Measurements from ENCODE around the gene NRCAM.

NRCAM gene

DNA sequence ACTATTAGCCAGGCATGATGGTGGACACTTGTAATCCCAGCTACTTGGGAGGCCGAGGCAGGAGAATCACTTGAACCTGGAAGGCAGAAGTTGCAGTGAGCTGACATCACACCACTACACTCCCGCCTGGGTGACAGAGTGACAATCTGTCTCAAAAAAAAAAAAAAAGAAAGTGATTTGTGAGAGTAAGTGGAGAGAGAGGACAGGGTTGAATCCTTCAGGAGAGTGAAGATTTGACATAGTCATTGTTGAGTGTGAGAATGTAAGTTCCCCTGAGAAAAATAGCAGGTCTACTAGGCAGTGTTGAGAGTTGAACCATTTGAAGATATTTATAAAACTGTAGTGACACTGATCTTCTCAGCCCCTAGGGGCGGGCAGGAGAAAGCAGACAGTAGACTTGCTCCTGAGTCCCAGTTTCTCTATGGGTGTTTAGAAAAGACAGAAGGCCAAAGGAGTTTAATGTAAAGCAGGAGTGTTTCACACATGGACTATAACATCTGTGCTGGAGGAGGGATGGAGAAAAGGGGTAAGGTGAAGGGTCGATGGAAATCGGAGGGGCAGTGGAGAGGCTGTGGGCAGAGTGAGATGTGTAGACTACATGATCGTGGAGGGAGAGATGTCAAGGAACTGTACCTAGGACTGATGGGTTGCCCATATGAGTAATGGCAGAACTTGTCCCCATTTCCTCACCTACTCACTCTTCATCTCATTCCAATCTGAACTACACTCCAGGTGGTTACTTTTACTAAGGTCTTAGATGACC, 312.4 kb downstream of the NRCAM start:
- peaks cover 0 to 14% of the 10 kb centered on the region in 2 donors for H3K4me1 ChIP-seq (ENCODE audit: control insufficient read depth in 1 of 2, insufficient read depth in 2 of 2, low read length in 2 of 2)
- no peak overlapping the region for H3K27ac ChIP-seq (ENCODE audit: low read length)
- H3K36me3 ChIP-seq (ENCODE audit: control insufficient read depth in 1 of 2, insufficient read depth in 2 of 2, low read length in 2 of 2): no peaks in the 10 kb centered on the region
- no peak overlapping the region for H3K4me3 ChIP-seq (ENCODE audit: low read depth in 1 of 2, low read length in 2 of 2)
- H3K27me3 ChIP-seq (ENCODE audit: low read depth, low read length): no peaks in the 10 kb centered on the region
- H3K9me3 ChIP-seq (ENCODE audit: control insufficient read depth in 1 of 2, low read length in 2 of 2): no peaks in the 10 kb centered on the region

GRCh38 chr7:108142675-108143259, 313.5 kb downstream of the NRCAM start:
- Histone ChIP-seq H3K36me3 (ENCODE audit: control insufficient read depth in 1 of 2, insufficient read depth in 2 of 2, low read length in 2 of 2) (no peaks in the 10 kb centered on the region), H3K4me1 (ENCODE audit: control insufficient read depth in 1 of 2, insufficient read depth in 2 of 2, low read length in 2 of 2) (peaks cover 0 to 14% of the 10 kb centered on the region in 2 donors), H3K27me3 (ENCODE audit: low read depth, low read length) (no peaks in the 10 kb centered on the region), H3K27ac (ENCODE audit: low read length) (no peak overlapping the region), H3K9me3 (ENCODE audit: control insufficient read depth in 1 of 2, low read length in 2 of 2) (no peaks in the 10 kb centered on the region), H3K4me3 (ENCODE audit: low read depth in 1 of 2, low read length in 2 of 2) (no peak overlapping the region)

GRCh38 chr7:108142180-108142579, 314.1 kb downstream of the NRCAM start:
- Histone ChIP-seq H3K36me3 (ENCODE audit: control insufficient read depth in 1 of 2, insufficient read depth in 2 of 2, low read length in 2 of 2) (no peaks in the 10 kb centered on the region), H3K4me3 (ENCODE audit: low read depth in 1 of 2, low read length in 2 of 2) (no peak overlapping the region), H3K9me3 (ENCODE audit: control insufficient read depth in 1 of 2, low read length in 2 of 2) (no peaks in the 10 kb centered on the region), H3K4me1 (ENCODE audit: control insufficient read depth in 1 of 2, insufficient read depth in 2 of 2, low read length in 2 of 2) (peaks cover 0 to 14% of the 10 kb centered on the region in 2 donors), H3K27ac (ENCODE audit: low read length) (no peak overlapping the region), H3K27me3 (ENCODE audit: low read depth, low read length) (no peaks in the 10 kb centered on the region)

DNA sequence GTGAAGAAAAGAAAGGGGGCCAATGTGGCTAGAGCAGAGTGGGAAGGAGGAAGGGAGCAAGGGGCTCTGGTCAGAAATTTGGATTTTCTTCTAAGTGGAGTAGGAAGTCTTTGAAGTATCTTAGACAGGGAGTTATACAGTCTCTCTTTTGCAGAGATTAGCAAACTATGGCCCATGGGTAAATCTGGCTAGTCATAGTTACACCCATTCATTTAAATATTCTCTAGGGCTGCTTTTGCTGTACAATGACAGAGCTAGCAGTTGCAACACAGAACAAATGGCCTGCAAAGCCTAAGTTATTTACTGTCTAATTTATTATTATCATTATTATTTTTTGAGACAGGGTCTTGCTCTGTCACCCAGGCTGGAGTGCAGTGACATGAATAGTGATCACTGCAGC, 315.6 kb downstream of the NRCAM start:
- Histone ChIP-seq H3K27me3 (ENCODE audit: low read depth, low read length) (no peaks in the 10 kb centered on the region), H3K4me3 (ENCODE audit: low read depth in 1 of 2, low read length in 2 of 2) (no peak overlapping the region), H3K4me1 (ENCODE audit: control insufficient read depth in 1 of 2, insufficient read depth in 2 of 2, low read length in 2 of 2) (peaks cover 0 to 9% of the 10 kb centered on the region in 2 donors), H3K27ac (ENCODE audit: low read length) (no peak overlapping the region), H3K9me3 (ENCODE audit: control insufficient read depth in 1 of 2, low read length in 2 of 2) (no peaks in the 10 kb centered on the region), H3K36me3 (ENCODE audit: control insufficient read depth in 1 of 2, insufficient read depth in 2 of 2, low read length in 2 of 2) (no peaks in the 10 kb centered on the region)

GRCh38 chr7:108138911-108139310, 317.3 kb downstream of the NRCAM start:
- Histone ChIP-seq H3K4me1 (ENCODE audit: control insufficient read depth in 1 of 2, insufficient read depth in 2 of 2, low read length in 2 of 2) (no peaks in the 10 kb centered on the region), H3K27ac (ENCODE audit: low read length) (no peak overlapping the region), H3K4me3 (ENCODE audit: low read depth in 1 of 2, low read length in 2 of 2) (no peak overlapping the region)

GRCh38 chr7:108137993-108138392, 318.2 kb downstream of the NRCAM start:
- H3K4me3 ChIP-seq (ENCODE audit: low read depth in 1 of 2, low read length in 2 of 2): no peak overlapping the region
- H3K9me3 ChIP-seq (ENCODE audit: control insufficient read depth in 1 of 2, low read length in 2 of 2): no peaks in the 10 kb centered on the region
- no peak overlapping the region for H3K27ac ChIP-seq (ENCODE audit: low read length)
- H3K36me3 ChIP-seq (ENCODE audit: control insufficient read depth in 1 of 2, insufficient read depth in 2 of 2, low read length in 2 of 2): no peaks in the 10 kb centered on the region
- no peaks in the 10 kb centered on the region for H3K4me1 ChIP-seq (ENCODE audit: control insufficient read depth in 1 of 2, insufficient read depth in 2 of 2, low read length in 2 of 2)
- no peaks in the 10 kb centered on the region for H3K27me3 ChIP-seq (ENCODE audit: low read depth, low read length)

More at GRCh38 chr7:108138911-108139310, 317.3 kb downstream of the NRCAM start:
- H3K9me3 ChIP-seq (ENCODE audit: control insufficient read depth in 1 of 2, low read length in 2 of 2): no peaks in the 10 kb centered on the region
- H3K36me3 ChIP-seq (ENCODE audit: control insufficient read depth in 1 of 2, insufficient read depth in 2 of 2, low read length in 2 of 2): no peaks in the 10 kb centered on the region
- no peaks in the 10 kb centered on the region for H3K27me3 ChIP-seq (ENCODE audit: low read depth, low read length)

- Histone ChIP-seq H3K27ac (ENCODE audit: low read length) (no peak overlapping the region), H3K36me3 (ENCODE audit: control insufficient read depth in 1 of 2, insufficient read depth in 2 of 2, low read length in 2 of 2) (no peaks in the 10 kb centered on the region), H3K27me3 (ENCODE audit: low read depth, low read length) (no peaks in the 10 kb centered on the region), H3K4me3 (ENCODE audit: low read depth in 1 of 2, low read length in 2 of 2) (no peak overlapping the region), H3K9me3 (ENCODE audit: control insufficient read depth in 1 of 2, low read length in 2 of 2) (no peaks in the 10 kb centered on the region), H3K4me1 (ENCODE audit: control insufficient read depth in 1 of 2, insufficient read depth in 2 of 2, low read length in 2 of 2) (no peaks in the 10 kb centered on the region)
Measured at GRCh38 chr7:108137040-108137439, 319.2 kb downstream of the NRCAM start.

DNA sequence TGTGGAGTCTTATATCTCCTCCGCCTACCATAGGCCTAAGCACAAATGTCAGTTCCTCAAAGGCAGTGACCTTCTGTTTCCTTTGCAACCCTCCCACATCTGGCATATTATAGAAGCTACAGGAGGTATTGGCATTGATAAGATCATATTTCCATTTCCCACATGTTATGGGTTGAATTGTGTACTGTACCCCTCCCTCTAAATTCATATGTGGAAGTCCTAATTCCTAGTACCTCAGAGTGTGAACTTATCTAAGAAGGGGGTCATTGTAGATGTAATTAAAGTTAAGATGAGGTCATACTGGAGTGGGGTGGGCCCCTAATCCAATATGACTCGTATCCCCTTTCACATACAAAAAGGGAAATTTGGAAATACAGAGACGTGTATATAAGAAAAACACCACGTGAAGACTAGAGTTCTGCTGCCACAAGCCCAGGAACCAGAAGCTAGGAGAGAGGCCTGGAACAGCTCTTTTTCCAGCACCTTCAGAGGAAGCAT, 320.0 kb downstream of the NRCAM start:
- Histone ChIP-seq H3K27ac (ENCODE audit: low read length) (no peak overlapping the region), H3K4me3 (ENCODE audit: low read depth in 1 of 2, low read length in 2 of 2) (no peak overlapping the region), H3K36me3 (ENCODE audit: control insufficient read depth in 1 of 2, insufficient read depth in 2 of 2, low read length in 2 of 2) (no peaks in the 10 kb centered on the region), H3K27me3 (ENCODE audit: low read depth, low read length) (no peaks in the 10 kb centered on the region), H3K4me1 (ENCODE audit: control insufficient read depth in 1 of 2, insufficient read depth in 2 of 2, low read length in 2 of 2) (no peaks in the 10 kb centered on the region), H3K9me3 (ENCODE audit: control insufficient read depth in 1 of 2, low read length in 2 of 2) (no peaks in the 10 kb centered on the region)

DNA sequence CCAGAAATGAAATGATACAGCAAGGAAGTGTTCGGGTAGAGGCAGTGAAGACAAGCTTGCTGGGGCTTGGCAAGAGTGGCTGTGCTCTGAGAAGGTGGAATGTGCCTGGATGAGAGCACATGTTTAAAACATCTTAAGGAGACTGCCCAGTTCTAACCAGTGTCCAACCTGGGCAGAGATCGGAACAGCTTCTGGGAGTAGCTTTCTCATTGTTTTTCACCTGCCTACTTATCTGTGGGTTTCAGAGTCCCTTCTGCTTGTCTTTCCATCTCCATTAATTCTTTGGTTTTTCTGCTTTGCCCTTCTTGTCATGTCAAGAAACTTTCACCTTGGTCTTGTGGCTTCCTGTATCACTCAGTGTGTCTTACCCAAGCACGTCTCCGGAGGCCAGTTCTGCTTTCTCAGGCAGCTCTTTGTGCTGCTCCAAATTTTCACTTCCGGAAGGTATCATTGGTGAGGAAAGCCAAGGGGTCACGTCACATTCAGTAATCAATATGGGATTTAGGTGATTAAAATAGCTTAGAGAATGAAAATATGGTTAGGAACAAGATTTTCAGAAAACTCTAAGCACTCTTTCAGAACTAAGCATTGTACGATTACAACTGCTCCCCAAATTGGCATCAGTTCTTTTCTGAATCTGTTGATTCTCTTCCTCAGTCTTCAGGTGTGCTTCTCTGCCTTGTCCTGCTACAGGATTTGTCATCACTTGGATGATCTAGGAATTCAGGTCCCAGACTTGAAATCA, 320.6 kb downstream of the NRCAM start:
- no peaks in the 10 kb centered on the region for H3K36me3 ChIP-seq (ENCODE audit: control insufficient read depth in 1 of 2, insufficient read depth in 2 of 2, low read length in 2 of 2)
- H3K27me3 ChIP-seq (ENCODE audit: low read depth, low read length): no peaks in the 10 kb centered on the region
- no peak overlapping the region for H3K4me3 ChIP-seq (ENCODE audit: low read depth in 1 of 2, low read length in 2 of 2)
- H3K4me1 ChIP-seq (ENCODE audit: control insufficient read depth in 1 of 2, insufficient read depth in 2 of 2, low read length in 2 of 2): no peaks in the 10 kb centered on the region
- no peak overlapping the region for H3K27ac ChIP-seq (ENCODE audit: low read length)
- no peaks in the 10 kb centered on the region for H3K9me3 ChIP-seq (ENCODE audit: control insufficient read depth in 1 of 2, low read length in 2 of 2)

- Histone ChIP-seq H3K27me3 (ENCODE audit: low read depth, low read length) (no peaks in the 10 kb centered on the region), H3K9me3 (ENCODE audit: control insufficient read depth in 1 of 2, low read length in 2 of 2) (no peaks in the 10 kb centered on the region), H3K4me1 (ENCODE audit: control insufficient read depth in 1 of 2, insufficient read depth in 2 of 2, low read length in 2 of 2) (no peaks in the 10 kb centered on the region)
Measured at GRCh38 chr7:108134486-108134885, 321.8 kb downstream of the NRCAM start.

GRCh38 chr7:108132551-108133265, 323.5 kb downstream of the NRCAM start:
- no peaks in the 10 kb centered on the region for H3K9me3 ChIP-seq (ENCODE audit: control insufficient read depth in 1 of 2, low read length in 2 of 2)
- H3K4me1 ChIP-seq (ENCODE audit: control insufficient read depth in 1 of 2, insufficient read depth in 2 of 2, low read length in 2 of 2): no peaks in the 10 kb centered on the region
- no peak overlapping the region for H3K27ac ChIP-seq (ENCODE audit: low read length)
- H3K36me3 ChIP-seq (ENCODE audit: control insufficient read depth in 1 of 2, insufficient read depth in 2 of 2, low read length in 2 of 2): no peaks in the 10 kb centered on the region
- no peaks in the 10 kb centered on the region for H3K27me3 ChIP-seq (ENCODE audit: low read depth, low read length)
- no peak overlapping the region for H3K4me3 ChIP-seq (ENCODE audit: low read depth in 1 of 2, low read length in 2 of 2)

More at GRCh38 chr7:108134486-108134885, 321.8 kb downstream of the NRCAM start:
- Histone ChIP-seq H3K36me3 (ENCODE audit: control insufficient read depth in 1 of 2, insufficient read depth in 2 of 2, low read length in 2 of 2) (no peaks in the 10 kb centered on the region), H3K4me3 (ENCODE audit: low read depth in 1 of 2, low read length in 2 of 2) (no peak overlapping the region), H3K27ac (ENCODE audit: low read length) (no peak overlapping the region)
